ENCODE data around the gene CNIH4. TPM values are rescaled to one million over a fixed set of nuclear protein-coding genes. Genes with fewer than 3 reads are reported as not detected.

CNIH4 gene
- total and polyA plus RNA-seq, 4 donors: 11.9 to 40.2 (median 29.2) TPM

- Histone ChIP-seq H3K9ac (ENCODE audit: low read depth in 1 of 2, low read length in 2 of 2) (no peak overlapping the region), H3K27ac (ENCODE audit: low read depth in 1 of 2, low read length in 2 of 2) (no peak overlapping the region), H3K4me1 (ENCODE audit: control insufficient read depth in 4 of 4, insufficient read depth in 4 of 4, low read length in 3 of 4) (peaks cover 0 to 12% (median 7%) of the 10 kb centered on the region in 4 donors), H3K27me3 (ENCODE audit: control insufficient read depth in 4 of 4, insufficient read depth in 4 of 4, low read length in 3 of 4) (no peaks in the 10 kb centered on the region), H3K4me3 (ENCODE audit: low read depth in 1 of 3, low read length in 3 of 3) (no peak overlapping the region), H3K9me3 (ENCODE audit: control insufficient read depth in 4 of 4, low read length in 3 of 4) (no peaks in the 10 kb centered on the region), H3K36me3 (ENCODE audit: control insufficient read depth in 4 of 4, insufficient read depth in 3 of 4, low read depth in 1 of 4, low read length in 3 of 4) (no peaks in the 10 kb centered on the region)
- 56% methylated on average over 5 of the region's 5 CpGs for WGBS
- TF ChIP-seq GABPA (IDR thresholded peaks at IDR 0.05 in 1 of 2, conservative IDR thresholded peaks at IDR 0.05 in 1 of 2): no peak
- TF ChIP-seq RXRA (IDR thresholded peaks at IDR 0.05): no peak
- TF ChIP-seq, protein P1, sequence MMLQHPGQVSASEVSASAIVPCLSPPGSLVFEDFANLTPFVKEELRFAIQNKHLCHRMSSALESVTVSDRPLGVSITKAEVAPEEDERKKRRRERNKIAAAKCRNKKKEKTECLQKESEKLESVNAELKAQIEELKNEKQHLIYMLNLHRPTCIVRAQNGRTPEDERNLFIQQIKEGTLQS (IDR thresholded peaks at IDR 0.05): no peak
- no peak for TF ChIP-seq TAF1 (conservative IDR thresholded peaks at IDR 0.05)
- no peak for TF ChIP-seq HNF4G (IDR thresholded peaks at IDR 0.05)
- DNase-seq (ENCODE audit: low spot score): no peak
These were observed 22.5 kb upstream of the CNIH4 start for GRCh38 chr1:224333939-224334786.

DNA sequence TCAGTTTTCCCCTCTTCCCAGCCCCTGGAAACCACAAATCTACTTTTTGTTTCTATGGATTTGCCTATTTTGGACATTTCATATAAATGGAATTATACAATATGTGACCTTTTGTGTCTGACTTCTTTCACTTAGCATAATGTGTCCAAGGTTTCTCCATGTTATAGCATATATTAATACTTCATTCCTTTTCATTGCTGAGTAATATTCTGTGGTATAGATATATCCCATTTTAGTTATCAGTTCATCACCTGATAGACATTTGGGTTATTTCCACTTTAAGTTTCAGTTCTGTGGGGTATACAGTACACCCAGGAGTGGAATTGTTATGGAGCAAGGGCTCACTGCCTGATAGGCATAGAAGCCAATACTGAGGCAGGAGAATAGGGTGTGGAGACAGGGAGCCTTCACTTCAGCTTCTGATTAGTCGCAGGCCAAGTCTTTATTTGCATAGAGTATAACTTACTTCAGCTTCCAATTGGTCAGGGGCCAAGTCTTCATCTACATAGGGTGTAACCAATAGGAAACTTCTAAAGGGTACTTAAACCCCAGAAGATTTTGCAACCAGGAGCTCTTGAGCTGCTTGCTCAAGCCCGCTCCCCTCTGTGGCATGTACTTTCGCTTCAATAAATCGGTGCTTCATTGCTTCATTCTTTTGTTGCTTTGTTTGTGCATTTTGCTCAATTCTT lies 18.4 kb upstream of the CNIH4 start:
- DNase-seq (ENCODE audit: low spot score): no peak
- H3K9ac ChIP-seq (ENCODE audit: low read depth in 1 of 2, low read length in 2 of 2): no peak overlapping the region
- TF ChIP-seq EGR1 (IDR thresholded peaks at IDR 0.05; ENCODE audit: low read depth in 2 of 2): no peak
- TF ChIP-seq RAD21 (IDR thresholded peaks at IDR 0.05): no peak
- no peak for TF ChIP-seq HNF4G (IDR thresholded peaks at IDR 0.05)
- TF ChIP-seq JUND (IDR thresholded peaks at IDR 0.05): no peak
- TF ChIP-seq RXRA (IDR thresholded peaks at IDR 0.05): no peak
- TF ChIP-seq, protein P1 (IDR thresholded peaks at IDR 0.05): no peak
- TF ChIP-seq YY1 (IDR thresholded peaks at IDR 0.05): no peak
- TF ChIP-seq HNF4A (conservative IDR thresholded peaks at IDR 0.05): no peak
- TF ChIP-seq GABPA (IDR thresholded peaks at IDR 0.05 in 1 of 2, conservative IDR thresholded peaks at IDR 0.05 in 1 of 2): no peak
- TF ChIP-seq TAF1 (conservative IDR thresholded peaks at IDR 0.05): no peak
- TF ChIP-seq, protein P2, sequence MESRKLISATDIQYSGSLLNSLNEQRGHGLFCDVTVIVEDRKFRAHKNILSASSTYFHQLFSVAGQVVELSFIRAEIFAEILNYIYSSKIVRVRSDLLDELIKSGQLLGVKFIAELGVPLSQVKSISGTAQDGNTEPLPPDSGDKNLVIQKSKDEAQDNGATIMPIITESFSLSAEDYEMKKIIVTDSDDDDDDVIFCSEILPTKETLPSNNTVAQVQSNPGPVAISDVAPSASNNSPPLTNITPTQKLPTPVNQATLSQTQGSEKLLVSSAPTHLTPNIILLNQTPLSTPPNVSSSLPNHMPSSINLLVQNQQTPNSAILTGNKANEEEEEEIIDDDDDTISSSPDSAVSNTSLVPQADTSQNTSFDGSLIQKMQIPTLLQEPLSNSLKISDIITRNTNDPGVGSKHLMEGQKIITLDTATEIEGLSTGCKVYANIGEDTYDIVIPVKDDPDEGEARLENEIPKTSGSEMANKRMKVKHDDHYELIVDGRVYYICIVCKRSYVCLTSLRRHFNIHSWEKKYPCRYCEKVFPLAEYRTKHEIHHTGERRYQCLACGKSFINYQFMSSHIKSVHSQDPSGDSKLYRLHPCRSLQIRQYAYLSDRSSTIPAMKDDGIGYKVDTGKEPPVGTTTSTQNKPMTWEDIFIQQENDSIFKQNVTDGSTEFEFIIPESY (IDR thresholded peaks at IDR 0.05): no peak
- TF ChIP-seq, protein P3, sequence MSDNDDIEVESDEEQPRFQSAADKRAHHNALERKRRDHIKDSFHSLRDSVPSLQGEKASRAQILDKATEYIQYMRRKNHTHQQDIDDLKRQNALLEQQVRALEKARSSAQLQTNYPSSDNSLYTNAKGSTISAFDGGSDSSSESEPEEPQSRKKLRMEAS (IDR thresholded peaks at IDR 0.05): no peak
- TF ChIP-seq CTCF (IDR thresholded peaks at IDR 0.05; ENCODE audit: low read depth, low read length, missing input control): no peak
- TF ChIP-seq SP1 (IDR thresholded peaks at IDR 0.05): no peak
- no peak for TF ChIP-seq FOXA2 (IDR thresholded peaks at IDR 0.05)
- TF ChIP-seq NR2F2 (IDR thresholded peaks at IDR 0.05): no peak
- TF ChIP-seq FOXA1 (IDR thresholded peaks at IDR 0.05): no peak
- TF ChIP-seq, protein P4, sequence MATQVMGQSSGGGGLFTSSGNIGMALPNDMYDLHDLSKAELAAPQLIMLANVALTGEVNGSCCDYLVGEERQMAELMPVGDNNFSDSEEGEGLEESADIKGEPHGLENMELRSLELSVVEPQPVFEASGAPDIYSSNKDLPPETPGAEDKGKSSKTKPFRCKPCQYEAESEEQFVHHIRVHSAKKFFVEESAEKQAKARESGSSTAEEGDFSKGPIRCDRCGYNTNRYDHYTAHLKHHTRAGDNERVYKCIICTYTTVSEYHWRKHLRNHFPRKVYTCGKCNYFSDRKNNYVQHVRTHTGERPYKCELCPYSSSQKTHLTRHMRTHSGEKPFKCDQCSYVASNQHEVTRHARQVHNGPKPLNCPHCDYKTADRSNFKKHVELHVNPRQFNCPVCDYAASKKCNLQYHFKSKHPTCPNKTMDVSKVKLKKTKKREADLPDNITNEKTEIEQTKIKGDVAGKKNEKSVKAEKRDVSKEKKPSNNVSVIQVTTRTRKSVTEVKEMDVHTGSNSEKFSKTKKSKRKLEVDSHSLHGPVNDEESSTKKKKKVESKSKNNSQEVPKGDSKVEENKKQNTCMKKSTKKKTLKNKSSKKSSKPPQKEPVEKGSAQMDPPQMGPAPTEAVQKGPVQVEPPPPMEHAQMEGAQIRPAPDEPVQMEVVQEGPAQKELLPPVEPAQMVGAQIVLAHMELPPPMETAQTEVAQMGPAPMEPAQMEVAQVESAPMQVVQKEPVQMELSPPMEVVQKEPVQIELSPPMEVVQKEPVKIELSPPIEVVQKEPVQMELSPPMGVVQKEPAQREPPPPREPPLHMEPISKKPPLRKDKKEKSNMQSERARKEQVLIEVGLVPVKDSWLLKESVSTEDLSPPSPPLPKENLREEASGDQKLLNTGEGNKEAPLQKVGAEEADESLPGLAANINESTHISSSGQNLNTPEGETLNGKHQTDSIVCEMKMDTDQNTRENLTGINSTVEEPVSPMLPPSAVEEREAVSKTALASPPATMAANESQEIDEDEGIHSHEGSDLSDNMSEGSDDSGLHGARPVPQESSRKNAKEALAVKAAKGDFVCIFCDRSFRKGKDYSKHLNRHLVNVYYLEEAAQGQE (IDR thresholded peaks at IDR 0.05): no peak
- H3K4me3 ChIP-seq (ENCODE audit: low read depth in 1 of 3, low read length in 3 of 3): no peak overlapping the region
- no peaks in the 10 kb centered on the region for H3K36me3 ChIP-seq (ENCODE audit: control insufficient read depth in 4 of 4, insufficient read depth in 3 of 4, low read depth in 1 of 4, low read length in 3 of 4)
- H3K4me1 ChIP-seq (ENCODE audit: control insufficient read depth in 4 of 4, insufficient read depth in 4 of 4, low read length in 3 of 4): peaks cover 0 to 8% (median 5%) of the 10 kb centered on the region in 4 donors
- H3K27ac ChIP-seq (ENCODE audit: low read depth in 1 of 2, low read length in 2 of 2): no peak overlapping the region
- peaks cover 0 to 3% (median 0%) of the 10 kb centered on the region in 4 donors for H3K9me3 ChIP-seq (ENCODE audit: control insufficient read depth in 4 of 4, low read length in 3 of 4)
- no peaks in the 10 kb centered on the region for H3K27me3 ChIP-seq (ENCODE audit: control insufficient read depth in 4 of 4, insufficient read depth in 4 of 4, low read length in 3 of 4)
- 92% methylated on average over 4 of the region's 4 CpGs for WGBS
